SU-DHL-6 (cell line): Measurements from ENCODE around the gene TIMM17B.

ENCODE experiments used
- EZH2phosphoT487 ChIP-seq: fragments of 200-600 bp; sonication (generic), shearing (Covaris generic); conservative IDR thresholded peaks from 2 replicates; pipeline ENCODE4 v1.6.1; 2018; ENCODE audit warnings: mild to moderate bottlenecking, antibody characterized with exemption, low read length, moderate library complexity, mixed read lengths
- TF ChIP-seq, protein P1 (sequence below): fragments of 200-600 bp; sonication (generic); IDR thresholded peaks from one replicate; pipeline ENCODE4 v1.5.1; 2017; ENCODE audit warnings: antibody characterized with exemption, mild to moderate bottlenecking, low read length, moderate library complexity; ENCODE audit not compliant: insufficient read depth, poor library complexity, severe bottlenecking

GRCh38 chrX:48896611-48897011 lies 957 bp downstream of the TIMM17B start:
- TF ChIP-seq, protein P1, sequence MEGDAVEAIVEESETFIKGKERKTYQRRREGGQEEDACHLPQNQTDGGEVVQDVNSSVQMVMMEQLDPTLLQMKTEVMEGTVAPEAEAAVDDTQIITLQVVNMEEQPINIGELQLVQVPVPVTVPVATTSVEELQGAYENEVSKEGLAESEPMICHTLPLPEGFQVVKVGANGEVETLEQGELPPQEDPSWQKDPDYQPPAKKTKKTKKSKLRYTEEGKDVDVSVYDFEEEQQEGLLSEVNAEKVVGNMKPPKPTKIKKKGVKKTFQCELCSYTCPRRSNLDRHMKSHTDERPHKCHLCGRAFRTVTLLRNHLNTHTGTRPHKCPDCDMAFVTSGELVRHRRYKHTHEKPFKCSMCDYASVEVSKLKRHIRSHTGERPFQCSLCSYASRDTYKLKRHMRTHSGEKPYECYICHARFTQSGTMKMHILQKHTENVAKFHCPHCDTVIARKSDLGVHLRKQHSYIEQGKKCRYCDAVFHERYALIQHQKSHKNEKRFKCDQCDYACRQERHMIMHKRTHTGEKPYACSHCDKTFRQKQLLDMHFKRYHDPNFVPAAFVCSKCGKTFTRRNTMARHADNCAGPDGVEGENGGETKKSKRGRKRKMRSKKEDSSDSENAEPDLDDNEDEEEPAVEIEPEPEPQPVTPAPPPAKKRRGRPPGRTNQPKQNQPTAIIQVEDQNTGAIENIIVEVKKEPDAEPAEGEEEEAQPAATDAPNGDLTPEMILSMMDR = no peak
- no peak for TF ChIP-seq EZH2phosphoT487
